Suprapubic skin (tissue), 4 donors: ENCODE results near the gene CHAD. TPM values are rescaled to one million over a fixed set of nuclear protein-coding genes. Genes with fewer than 3 reads are reported as not detected.

Experiments used
- DNase-seq, 2 donors: peaks; one replicate each; pipeline ENCODE4 v3.0.0-alpha.2; 2019; ENCODE audit warnings: low spot score in 2 of 2
- H3K27ac ChIP-seq: fragments of 200-600 bp; sonication (generic); one replicate; pipeline ENCODE4 v1.5.1; 2019
- H3K27me3 ChIP-seq: fragments of 200-600 bp; sonication (generic); one replicate; pipeline ENCODE4 v1.5.1; 2019
- H3K36me3 ChIP-seq: fragments of 200-600 bp; sonication (generic); one replicate; pipeline ENCODE4 v1.5.1; 2019
- H3K4me1 ChIP-seq: fragments of 200-600 bp; sonication (generic); one replicate; pipeline ENCODE4 v1.5.1; 2019
- H3K4me3 ChIP-seq: fragments of 200-600 bp; sonication (generic); one replicate; pipeline ENCODE4 v1.5.1; 2019; ENCODE audit warnings: mild to moderate bottlenecking
- H3K9me3 ChIP-seq: fragments of 200-600 bp; sonication (generic); one replicate; pipeline ENCODE4 v1.5.1; 2019
- EP300 ChIP-seq: sonication (generic); formaldehyde crosslinking; IDR thresholded peaks from one replicate; pipeline ENCODE4 v1.6.1; 2017; ENCODE audit warnings: antibody characterized with exemption
- POLR2A ChIP-seq, 2 donors: fragments of 450-650 bp; IDR thresholded peaks; one replicate each; pipeline ENCODE4 v1.6.1; 2017; ENCODE audit warnings: antibody characterized with exemption in 2 of 2, mild to moderate bottlenecking in 2 of 2, moderate library complexity in 2 of 2
- POLR2AphosphoS5 ChIP-seq, 3 donors: sonication (generic); formaldehyde crosslinking; IDR thresholded peaks; one replicate each; pipeline ENCODE4 v1.6.1; 2017; ENCODE audit warnings: antibody characterized with exemption in 3 of 3
- WGBS: methylation state at CpG from one replicate; pipeline ENCODE4 v1.1.5; 2018; 5-methylcytosine and 5-hydroxymethylcytosine counted together
- total RNA-seq, 4 donors: library from RNA; depleted of rRNA; stranded (reverse); fragments of >200 nt; gene quantifications; one replicate each; pipeline ENCODE4 v1.1.0, GENCODE V29; 2016
- TF ChIP-seq, protein P1 (sequence below), 2 donors: fragments of 200-600 bp in 1 of 2; fragments of 450-650 bp in 1 of 2; sonication (generic) in 1 of 2; IDR thresholded peaks; one replicate each; pipeline ENCODE4 v1.5.1; 2016 to 2019; ENCODE audit warnings: antibody characterized with exemption in 2 of 2, mild to moderate bottlenecking in 1 of 2, moderate library complexity in 1 of 2

The CHAD gene
- total RNA-seq, 4 donors from 2014 or later: 4.5 to 15.4 (median 7.2) TPM

DNA sequence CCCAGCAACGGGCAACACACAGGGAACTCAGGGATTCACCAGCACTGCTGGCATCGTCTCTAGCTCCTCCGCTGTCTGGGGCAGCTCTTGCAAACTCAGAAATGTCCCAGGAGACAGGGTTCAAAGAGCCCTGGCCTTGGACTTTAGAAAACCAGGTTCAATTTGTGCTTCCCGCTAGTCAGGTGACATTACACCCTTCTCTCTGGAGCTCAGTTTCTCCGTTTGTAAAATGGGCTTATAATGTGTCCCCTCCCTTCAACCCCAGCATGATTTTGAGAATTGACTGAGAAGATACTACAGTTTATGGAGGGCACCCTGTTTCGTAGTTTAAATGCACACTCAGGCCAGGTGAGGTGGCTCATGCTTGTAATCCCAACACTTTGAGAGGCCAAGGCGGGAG, 37.6 kb upstream of the CHAD start:
- H3K27ac ChIP-seq: no peak overlapping the region
- no peak overlapping the region for H3K4me3 ChIP-seq
- 83% methylated on average over 7 of the region's 7 CpGs for WGBS
- H3K36me3 ChIP-seq: no peaks in the 10 kb centered on the region
- no peak for TF ChIP-seq POLR2AphosphoS5 (IDR thresholded peaks at IDR 0.05)
- no peak for TF ChIP-seq EP300
- no peak for TF ChIP-seq POLR2A (IDR thresholded peaks at IDR 0.05)
- TF ChIP-seq, protein P1, sequence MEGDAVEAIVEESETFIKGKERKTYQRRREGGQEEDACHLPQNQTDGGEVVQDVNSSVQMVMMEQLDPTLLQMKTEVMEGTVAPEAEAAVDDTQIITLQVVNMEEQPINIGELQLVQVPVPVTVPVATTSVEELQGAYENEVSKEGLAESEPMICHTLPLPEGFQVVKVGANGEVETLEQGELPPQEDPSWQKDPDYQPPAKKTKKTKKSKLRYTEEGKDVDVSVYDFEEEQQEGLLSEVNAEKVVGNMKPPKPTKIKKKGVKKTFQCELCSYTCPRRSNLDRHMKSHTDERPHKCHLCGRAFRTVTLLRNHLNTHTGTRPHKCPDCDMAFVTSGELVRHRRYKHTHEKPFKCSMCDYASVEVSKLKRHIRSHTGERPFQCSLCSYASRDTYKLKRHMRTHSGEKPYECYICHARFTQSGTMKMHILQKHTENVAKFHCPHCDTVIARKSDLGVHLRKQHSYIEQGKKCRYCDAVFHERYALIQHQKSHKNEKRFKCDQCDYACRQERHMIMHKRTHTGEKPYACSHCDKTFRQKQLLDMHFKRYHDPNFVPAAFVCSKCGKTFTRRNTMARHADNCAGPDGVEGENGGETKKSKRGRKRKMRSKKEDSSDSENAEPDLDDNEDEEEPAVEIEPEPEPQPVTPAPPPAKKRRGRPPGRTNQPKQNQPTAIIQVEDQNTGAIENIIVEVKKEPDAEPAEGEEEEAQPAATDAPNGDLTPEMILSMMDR (IDR thresholded peaks at IDR 0.05): no peak
- no peak for DNase-seq
- no peaks in the 10 kb centered on the region for H3K27me3 ChIP-seq
- H3K9me3 ChIP-seq: no peaks in the 10 kb centered on the region
- H3K4me1 ChIP-seq: peaks cover 26% of the 10 kb centered on the region

DNA sequence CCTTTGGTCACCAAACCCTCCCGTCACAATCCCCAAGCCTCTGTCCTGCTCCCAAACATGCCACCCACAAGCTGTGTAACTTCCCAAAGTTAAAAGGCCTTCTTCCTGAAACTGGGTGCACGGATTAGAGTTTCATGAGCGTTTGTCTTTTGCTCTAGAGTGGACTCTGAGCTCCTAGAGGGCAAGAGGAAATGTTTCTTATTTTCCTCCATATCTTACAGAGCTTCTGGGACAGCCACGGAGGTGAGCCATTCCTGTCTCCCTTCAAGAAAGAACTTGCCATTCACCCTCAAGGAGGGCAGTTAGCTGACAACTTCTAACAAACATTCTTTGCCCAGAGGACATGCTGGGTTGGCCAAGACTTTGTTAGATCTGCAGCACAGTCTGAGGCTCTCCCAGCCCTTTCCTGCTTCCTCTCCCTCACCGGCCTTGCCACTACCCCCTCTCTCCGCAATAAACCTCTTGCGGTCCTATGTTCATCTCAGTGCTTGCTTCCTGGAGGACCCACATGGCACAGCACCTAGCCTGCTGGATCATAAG, 37.0 kb upstream of the CHAD start:
- no peak for DNase-seq
- no peaks in the 10 kb centered on the region for H3K9me3 ChIP-seq
- 54% methylated on average over 7 of the region's 7 CpGs for WGBS
- no peaks in the 10 kb centered on the region for H3K27me3 ChIP-seq
- TF ChIP-seq EP300 (no peak), POLR2A (IDR thresholded peaks at IDR 0.05) (no peak)
- TF ChIP-seq, protein P1 (IDR thresholded peaks at IDR 0.05): no peak
- H3K4me3 ChIP-seq: no peak overlapping the region
- no peak overlapping the region for H3K27ac ChIP-seq
- H3K36me3 ChIP-seq: no peaks in the 10 kb centered on the region
- peaks cover 26% of the 10 kb centered on the region for H3K4me1 ChIP-seq

DNA sequence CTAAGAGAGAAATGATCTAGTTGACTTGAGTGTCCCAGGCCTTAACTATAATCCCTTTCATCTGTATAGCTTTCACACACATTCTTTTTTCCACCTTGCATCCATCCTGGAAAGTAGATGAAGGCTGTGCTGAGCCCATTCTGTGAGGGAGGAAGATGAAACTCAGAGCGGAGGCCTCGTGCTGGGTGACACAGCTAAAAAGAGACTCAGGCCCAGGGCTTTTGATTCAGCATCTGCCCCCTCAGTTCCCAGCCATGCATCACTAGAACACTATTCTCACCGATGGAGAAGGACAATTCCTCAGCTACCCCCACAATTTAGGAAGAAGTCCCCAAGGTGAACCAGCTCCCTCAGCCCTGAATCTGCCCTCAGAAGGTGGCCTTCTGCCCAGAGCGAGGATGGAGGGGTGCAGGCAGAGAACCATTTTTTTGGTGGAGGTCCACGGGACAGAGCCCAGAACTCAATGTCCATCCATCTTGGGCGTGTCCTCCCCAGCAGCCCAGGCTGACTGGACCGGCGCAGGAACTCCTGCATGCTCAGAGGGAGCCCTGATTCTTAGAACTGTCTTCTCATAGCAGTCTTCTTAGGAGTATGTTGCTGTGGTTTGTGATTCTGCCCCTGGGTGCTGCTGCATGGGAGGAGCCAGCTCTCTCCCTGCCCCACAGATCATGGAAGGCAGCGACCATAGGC, 33.8 kb upstream of the CHAD start:
- WGBS: 84% methylated on average over 9 of the region's 9 CpGs
- TF ChIP-seq POLR2A (IDR thresholded peaks at IDR 0.05): no peak
- TF ChIP-seq POLR2AphosphoS5 (IDR thresholded peaks at IDR 0.05): no peak
- no peak for TF ChIP-seq EP300
- TF ChIP-seq, protein P1 (IDR thresholded peaks at IDR 0.05): no peak
- Histone ChIP-seq H3K9me3 (no peaks in the 10 kb centered on the region), H3K4me1 (peaks cover 9% of the 10 kb centered on the region), H3K27me3 (no peaks in the 10 kb centered on the region), H3K36me3 (no peaks in the 10 kb centered on the region), H3K27ac (no peak overlapping the region), H3K4me3 (no peak overlapping the region)
- no peak for DNase-seq

DNA sequence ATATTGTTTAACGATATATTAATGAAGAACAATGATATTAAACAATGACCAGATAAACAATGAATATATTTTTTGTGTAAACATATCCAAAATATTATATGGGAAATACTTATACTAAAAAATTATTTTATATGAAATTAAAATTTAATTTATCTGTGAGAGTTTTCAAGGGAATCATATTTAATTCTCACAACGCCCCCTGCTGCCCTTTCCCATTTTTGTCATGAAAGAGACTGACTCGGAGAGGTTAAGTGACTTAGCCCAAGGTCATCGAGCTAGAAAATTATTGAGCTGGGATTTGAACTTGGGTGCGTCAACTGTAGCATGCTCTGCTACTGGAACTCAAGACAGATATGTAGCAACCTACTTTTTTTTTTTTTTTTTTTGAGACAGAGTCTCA, 32.4 kb upstream of the CHAD start:
- TF ChIP-seq EP300 (no peak), POLR2A (IDR thresholded peaks at IDR 0.05) (no peak), POLR2AphosphoS5 (IDR thresholded peaks at IDR 0.05) (no peak)
- TF ChIP-seq, protein P1 (IDR thresholded peaks at IDR 0.05): no peak
- no peak for DNase-seq
- 50% methylated on average over 5 of the region's 5 CpGs for WGBS

DNA sequence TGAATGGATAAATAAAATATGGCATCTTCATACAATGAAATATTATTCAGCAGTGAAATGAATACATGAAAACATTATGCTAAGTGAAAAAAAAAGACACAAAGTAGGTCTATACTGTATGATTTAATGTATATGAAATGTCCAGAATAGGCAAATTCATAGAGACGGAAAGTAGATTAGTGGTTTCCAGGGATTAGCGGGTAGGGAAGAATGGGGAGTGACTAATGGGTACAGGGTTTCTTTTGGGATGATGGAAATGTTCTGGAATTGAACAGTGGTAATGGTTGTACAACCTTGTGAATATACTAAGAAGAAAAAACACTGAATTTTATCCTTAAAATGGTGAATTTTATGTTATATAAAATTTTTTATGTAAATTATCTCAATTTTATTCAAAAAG, 31.0 kb upstream of the CHAD start:
- Histone ChIP-seq H3K9me3 (no peaks in the 10 kb centered on the region), H3K36me3 (no peaks in the 10 kb centered on the region), H3K27ac (no peak overlapping the region), H3K27me3 (no peaks in the 10 kb centered on the region), H3K4me3 (no peak overlapping the region), H3K4me1 (no peaks in the 10 kb centered on the region)
- no peak for TF ChIP-seq POLR2A (IDR thresholded peaks at IDR 0.05)
- no peak for TF ChIP-seq EP300
- TF ChIP-seq, protein P1 (IDR thresholded peaks at IDR 0.05): no peak
- no peak for TF ChIP-seq POLR2AphosphoS5 (IDR thresholded peaks at IDR 0.05)
- WGBS: 95% methylated on average over 2 of the region's 2 CpGs
- no peak for DNase-seq

More for the DNA sequence above, 32.4 kb upstream of the CHAD start:
- H3K9me3 ChIP-seq: no peaks in the 10 kb centered on the region
- H3K4me1 ChIP-seq: peaks cover 6% of the 10 kb centered on the region
- H3K27ac ChIP-seq: no peak overlapping the region
- H3K4me3 ChIP-seq: no peak overlapping the region
- H3K27me3 ChIP-seq: no peaks in the 10 kb centered on the region
- H3K36me3 ChIP-seq: no peaks in the 10 kb centered on the region
